Upper lobe of left lung (tissue), 4 donors: ENCODE measurements around the gene RASGRP4.

ENCODE experiments used
- EP300 ChIP-seq, 4 donors: sonication (generic); formaldehyde crosslinking; IDR thresholded peaks; one replicate each; pipeline ENCODE4 v1.5.1; 2017; ENCODE audit warnings: antibody characterized with exemption in 4 of 4, control low read depth in 2 of 4
- TF ChIP-seq, protein P1 (sequence below), 6 experiments: fragments of 450-650 bp in 4 of 6; fragments of 200-600 bp in 2 of 6; sonication (generic) in 2 of 6; IDR thresholded peaks; one replicate each; pipeline ENCODE4 v1.5.1; 2016 to 2019; ENCODE audit warnings: antibody characterized with exemption in 6 of 6

DNA sequence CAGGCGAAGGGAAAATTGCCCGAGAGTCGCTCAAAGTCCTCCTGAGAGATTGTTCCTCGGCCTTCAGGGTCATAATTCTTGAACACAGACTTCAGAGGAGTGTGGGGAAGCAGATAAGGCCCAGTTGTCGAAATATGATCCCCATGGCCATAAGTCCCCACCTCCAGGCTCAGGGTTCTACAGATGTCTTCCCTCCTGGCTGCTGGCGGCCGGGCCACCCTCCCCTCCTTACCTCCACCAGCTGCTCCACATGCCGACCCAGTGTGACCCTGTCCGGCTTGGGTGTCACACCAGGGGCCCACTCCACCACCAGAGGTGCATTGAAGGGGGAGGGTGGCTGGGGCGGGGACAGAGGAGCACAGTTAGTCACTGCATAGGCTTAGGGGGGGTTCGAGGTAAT lies 13.1 kb downstream of the RASGRP4 start:
- no peak for TF ChIP-seq EP300 (IDR thresholded peaks at IDR 0.05)
- TF ChIP-seq, protein P1, sequence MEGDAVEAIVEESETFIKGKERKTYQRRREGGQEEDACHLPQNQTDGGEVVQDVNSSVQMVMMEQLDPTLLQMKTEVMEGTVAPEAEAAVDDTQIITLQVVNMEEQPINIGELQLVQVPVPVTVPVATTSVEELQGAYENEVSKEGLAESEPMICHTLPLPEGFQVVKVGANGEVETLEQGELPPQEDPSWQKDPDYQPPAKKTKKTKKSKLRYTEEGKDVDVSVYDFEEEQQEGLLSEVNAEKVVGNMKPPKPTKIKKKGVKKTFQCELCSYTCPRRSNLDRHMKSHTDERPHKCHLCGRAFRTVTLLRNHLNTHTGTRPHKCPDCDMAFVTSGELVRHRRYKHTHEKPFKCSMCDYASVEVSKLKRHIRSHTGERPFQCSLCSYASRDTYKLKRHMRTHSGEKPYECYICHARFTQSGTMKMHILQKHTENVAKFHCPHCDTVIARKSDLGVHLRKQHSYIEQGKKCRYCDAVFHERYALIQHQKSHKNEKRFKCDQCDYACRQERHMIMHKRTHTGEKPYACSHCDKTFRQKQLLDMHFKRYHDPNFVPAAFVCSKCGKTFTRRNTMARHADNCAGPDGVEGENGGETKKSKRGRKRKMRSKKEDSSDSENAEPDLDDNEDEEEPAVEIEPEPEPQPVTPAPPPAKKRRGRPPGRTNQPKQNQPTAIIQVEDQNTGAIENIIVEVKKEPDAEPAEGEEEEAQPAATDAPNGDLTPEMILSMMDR (IDR thresholded peaks at IDR 0.05), result no peak
